ENCODE measurements around the gene SPACA7. TPM values are rescaled to one million over a fixed set of nuclear protein-coding genes. Genes with fewer than 3 reads are reported as not detected.

Gene SPACA7
- total and polyA plus RNA-seq, 7 donors, result not detected

GRCh38 chr13:112434032-112434431, 57.9 kb downstream of the SPACA7 start:
- Histone ChIP-seq H3K9me3 (peaks cover 4% of the 10 kb centered on the region), H3K36me3 (ENCODE audit: insufficient read depth in 1 of 2, low read depth in 1 of 2) (no peaks in the 10 kb centered on the region), H3K27me3 (ENCODE audit: insufficient read depth in 3 of 3, low read length in 2 of 3) (peaks cover 0 to 2% (median 0%) of the 10 kb centered on the region in 3 donors), H3K27ac (no peak overlapping the region), H3K4me3 (no peak overlapping the region), H3K4me1 (no peaks in the 10 kb centered on the region)
- DNase-seq (no peak), ATAC-seq (no peak)
- WGBS, 3 donors, result 76 to 89% (median 86%) methylated on average over 11 to 13 of the region's 13 CpGs
- TF ChIP-seq CTCF (IDR thresholded peaks at IDR 0.05), result no peak
- intact Hi-C loops (cut with DNase I), result no loop called here

DNA sequence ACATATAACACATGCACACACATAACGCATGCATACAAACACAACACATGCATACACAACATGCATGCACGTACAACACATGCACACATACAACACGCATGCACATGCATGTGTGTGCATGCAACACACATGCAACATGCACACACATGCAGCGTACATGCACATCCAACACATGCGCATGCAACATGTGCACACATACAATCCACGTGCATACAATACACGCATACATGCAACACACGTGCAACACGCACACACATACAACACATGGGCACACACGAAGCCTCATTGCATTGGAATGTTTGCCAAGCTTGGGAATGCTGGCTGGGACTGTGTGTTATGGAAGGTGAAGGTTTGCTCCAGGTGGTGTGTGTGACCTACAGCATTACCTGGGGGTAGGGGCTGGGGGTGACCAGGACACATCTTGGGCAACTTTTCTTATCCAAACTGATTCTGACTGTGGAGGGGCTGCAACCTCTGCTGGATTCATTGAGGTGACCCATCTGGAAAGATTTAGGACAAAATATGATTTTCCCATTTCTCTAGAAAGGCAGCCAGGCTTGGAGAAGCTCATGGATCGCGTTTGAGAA, 58.9 kb downstream of the SPACA7 start:
- Histone ChIP-seq H3K9me3 (no peaks in the 10 kb centered on the region), H3K27me3 (ENCODE audit: insufficient read depth in 3 of 3, low read length in 2 of 3) (peaks cover 0 to 2% (median 0%) of the 10 kb centered on the region in 3 donors), H3K36me3 (ENCODE audit: insufficient read depth in 1 of 2, low read depth in 1 of 2) (no peaks in the 10 kb centered on the region), H3K27ac (no peak overlapping the region), H3K4me3 (no peak overlapping the region), H3K4me1 (no peaks in the 10 kb centered on the region)
- ATAC-seq, result no peak
- no peak for TF ChIP-seq CTCF (IDR thresholded peaks at IDR 0.05)
- intact Hi-C loops (cut with DNase I), result no loop called here
- DNase-seq, result no peak
- WGBS, 3 donors, result 78 to 85% (median 84%) methylated on average over 12 of the region's 12 CpGs

GRCh38 chr13:112435973-112436372, 59.8 kb downstream of the SPACA7 start:
- 74 to 83% (median 80%) methylated on average over 9 of the region's 9 CpGs for WGBS, 3 donors
- Histone ChIP-seq H3K9me3 (no peaks in the 10 kb centered on the region), H3K27ac (no peak overlapping the region), H3K36me3 (ENCODE audit: insufficient read depth in 1 of 2, low read depth in 1 of 2) (no peaks in the 10 kb centered on the region), H3K27me3 (ENCODE audit: insufficient read depth in 3 of 3, low read length in 2 of 3) (peaks cover 0 to 2% (median 0%) of the 10 kb centered on the region in 3 donors), H3K4me1 (no peaks in the 10 kb centered on the region), H3K4me3 (no peak overlapping the region)
- TF ChIP-seq CTCF (IDR thresholded peaks at IDR 0.05), result no peak
- no peak for ATAC-seq
- intact Hi-C loops (cut with DNase I), result no loop called here
- DNase-seq, result no peak

DNA sequence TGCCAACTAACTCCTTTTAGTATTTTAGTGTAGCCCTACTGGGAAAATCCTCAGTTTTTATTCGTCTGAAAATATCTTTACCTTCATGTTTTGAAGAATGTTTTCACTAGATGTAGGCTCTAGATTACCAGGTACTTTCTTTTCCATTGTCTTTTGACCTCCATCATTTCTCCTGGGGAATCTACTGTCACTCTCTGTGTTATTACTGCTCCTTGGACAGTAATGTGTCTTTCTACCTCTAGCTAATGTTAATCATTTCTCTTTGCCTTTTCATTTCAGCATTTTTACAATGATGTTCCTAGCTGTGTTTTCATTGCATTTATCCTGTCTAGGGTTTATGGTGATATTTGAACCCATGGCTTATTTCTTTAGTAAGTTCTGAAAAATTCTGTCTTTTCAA, 61.9 kb downstream of the SPACA7 start:
- no peak overlapping the region for H3K27ac ChIP-seq
- H3K9me3 ChIP-seq, result no peaks in the 10 kb centered on the region
- H3K4me3 ChIP-seq, result no peak overlapping the region
- no peak for DNase-seq
- 71 to 85% (median 84%) methylated on average over 1 of the region's 1 CpG for WGBS, 3 donors
- peaks cover 0 to 12% (median 8%) of the 10 kb centered on the region in 3 donors for H3K27me3 ChIP-seq (ENCODE audit: insufficient read depth in 3 of 3, low read length in 2 of 3)
- intact Hi-C loops (cut with DNase I), result no loop called here
- no peak for TF ChIP-seq CTCF (IDR thresholded peaks at IDR 0.05)
- no peak for ATAC-seq
- H3K36me3 ChIP-seq (ENCODE audit: insufficient read depth in 1 of 2, low read depth in 1 of 2), result no peaks in the 10 kb centered on the region
- no peaks in the 10 kb centered on the region for H3K4me1 ChIP-seq

GRCh38 chr13:112438515-112438914, 62.4 kb downstream of the SPACA7 start:
- WGBS, 3 donors, result 29 to 82% (median 81%) methylated on average over 2 of the region's 2 CpGs
- Histone ChIP-seq H3K27ac (no peak overlapping the region), H3K27me3 (ENCODE audit: insufficient read depth in 3 of 3, low read length in 2 of 3) (peaks cover 0 to 16% (median 13%) of the 10 kb centered on the region in 3 donors), H3K4me1 (no peaks in the 10 kb centered on the region), H3K36me3 (ENCODE audit: insufficient read depth in 1 of 2, low read depth in 1 of 2) (no peaks in the 10 kb centered on the region), H3K4me3 (no peak overlapping the region), H3K9me3 (no peaks in the 10 kb centered on the region)
- TF ChIP-seq CTCF (IDR thresholded peaks at IDR 0.05), result no peak
- ATAC-seq, result no peak
- DNase-seq, result no peak
- intact Hi-C loops (cut with DNase I), result no loop called here

Measured in psoas muscle (tissue), 8 donors.